Measurements from ENCODE around the gene CES2. TPM values are rescaled to one million over a fixed set of nuclear protein-coding genes. Genes with fewer than 3 reads are reported as not detected.

Gene CES2
- polyA plus RNA-seq, 3 donors, result 14.5 to 28.8 (median 26.5) TPM

DNA sequence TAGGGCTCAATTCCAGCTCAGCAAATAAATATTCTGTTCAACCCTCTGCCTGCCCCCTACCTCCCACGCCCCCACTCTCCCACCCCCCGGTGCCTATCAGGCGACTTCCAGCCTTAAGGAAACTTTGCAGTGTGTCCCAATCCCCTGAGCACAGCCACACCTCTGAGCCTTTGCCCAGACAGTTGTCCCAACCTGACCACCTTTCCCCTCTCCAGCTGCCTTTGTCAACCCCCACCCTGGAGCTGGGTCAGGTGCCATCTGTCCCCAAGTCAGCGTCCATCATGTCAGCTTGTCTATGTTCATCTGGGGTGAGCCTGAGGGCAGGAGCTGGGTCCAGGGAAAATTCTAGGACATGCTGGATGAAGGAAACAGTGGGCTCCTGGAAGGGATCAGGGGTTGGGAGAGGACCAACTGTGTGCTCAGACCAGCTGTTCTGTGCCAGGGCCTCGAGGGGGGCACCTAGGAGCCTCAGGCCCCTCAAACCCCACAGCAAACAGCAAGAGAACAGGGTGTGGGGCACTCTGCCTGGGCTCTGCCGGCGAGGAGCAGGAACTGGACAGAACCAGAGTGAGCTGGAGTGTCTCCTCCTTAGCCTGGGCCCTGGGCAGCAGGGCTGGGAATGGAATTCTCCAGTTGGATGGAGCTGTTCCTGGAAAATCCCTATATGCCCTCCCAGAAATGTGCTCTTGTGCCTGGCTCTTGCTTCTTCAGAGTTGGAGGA is 34.4 kb upstream of the CES2 start:
- no peak overlapping the region for H3K27ac ChIP-seq (ENCODE audit: low read depth, low read length)
- WGBS, 3 donors, result 48 to 56% (median 54%) methylated on average over 7 of the region's 7 CpGs

DNA sequence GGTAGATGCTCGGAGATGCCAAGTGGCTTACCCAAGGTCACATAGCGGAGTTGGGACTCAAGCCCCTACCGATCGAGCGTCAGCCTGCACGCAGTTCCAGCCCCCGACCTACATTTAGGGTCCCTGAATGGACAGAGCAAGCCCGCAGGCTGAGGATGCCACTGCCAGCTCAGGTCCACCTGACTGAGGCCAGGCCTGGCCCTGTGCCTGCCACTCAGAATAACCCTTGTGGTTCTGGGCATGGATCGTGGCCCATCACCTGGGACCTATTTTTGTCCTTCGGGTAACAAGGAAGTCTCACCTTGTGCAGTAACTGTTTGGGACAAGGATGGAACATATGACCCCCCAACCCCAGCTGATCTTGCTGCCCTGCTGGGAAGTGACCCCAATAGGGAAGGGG is 33.7 kb upstream of the CES2 start:
- WGBS, 3 donors, result 81 to 93% (median 90%) methylated on average over 10 of the region's 10 CpGs
- H3K27ac ChIP-seq (ENCODE audit: low read depth, low read length), result no peak overlapping the region

DNA sequence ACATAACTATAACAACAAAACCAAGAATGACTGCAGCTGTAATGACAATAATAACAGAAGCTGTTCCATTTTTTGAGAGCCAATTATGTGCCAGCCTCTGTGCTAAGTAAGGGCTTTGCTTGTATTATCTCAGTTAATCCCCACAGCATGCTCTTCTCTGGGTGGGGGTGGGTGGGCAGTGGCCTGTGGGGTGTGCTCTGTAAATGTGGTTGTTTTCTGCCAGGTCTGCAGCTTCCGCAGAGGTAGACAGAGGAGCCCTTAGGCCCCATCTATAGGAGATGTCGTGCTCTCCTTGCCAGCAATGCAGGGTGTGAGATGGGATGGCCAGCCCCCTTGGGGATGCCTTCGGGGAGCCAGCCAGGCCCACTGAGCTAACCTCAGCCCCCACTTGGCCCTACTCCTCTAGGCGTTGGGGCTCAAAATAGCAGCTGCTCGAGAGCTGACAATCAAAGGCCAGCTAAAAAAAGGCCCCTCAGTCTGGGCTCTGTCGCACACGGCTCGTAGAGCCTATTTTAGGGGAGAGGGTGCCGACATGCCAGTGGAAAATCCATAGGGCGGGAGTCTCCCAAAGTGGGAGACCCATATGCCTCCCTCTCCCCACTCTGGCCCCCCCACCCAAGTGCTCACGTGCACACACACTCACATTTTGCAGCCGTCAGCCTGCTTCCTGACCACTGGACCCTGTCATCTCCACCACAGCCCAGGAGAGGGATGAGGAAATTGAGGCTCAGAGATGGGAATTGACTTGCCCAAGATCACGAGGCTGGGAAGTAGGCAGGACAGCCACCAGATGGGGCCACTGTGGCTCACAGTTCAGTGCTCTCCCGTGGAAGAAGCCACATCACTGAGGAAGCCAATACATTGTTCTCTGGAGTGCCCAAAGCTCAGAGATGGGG is 32.4 kb upstream of the CES2 start:
- 66 to 91% (median 74%) methylated on average over 14 of the region's 14 CpGs for WGBS, 3 donors

DNA sequence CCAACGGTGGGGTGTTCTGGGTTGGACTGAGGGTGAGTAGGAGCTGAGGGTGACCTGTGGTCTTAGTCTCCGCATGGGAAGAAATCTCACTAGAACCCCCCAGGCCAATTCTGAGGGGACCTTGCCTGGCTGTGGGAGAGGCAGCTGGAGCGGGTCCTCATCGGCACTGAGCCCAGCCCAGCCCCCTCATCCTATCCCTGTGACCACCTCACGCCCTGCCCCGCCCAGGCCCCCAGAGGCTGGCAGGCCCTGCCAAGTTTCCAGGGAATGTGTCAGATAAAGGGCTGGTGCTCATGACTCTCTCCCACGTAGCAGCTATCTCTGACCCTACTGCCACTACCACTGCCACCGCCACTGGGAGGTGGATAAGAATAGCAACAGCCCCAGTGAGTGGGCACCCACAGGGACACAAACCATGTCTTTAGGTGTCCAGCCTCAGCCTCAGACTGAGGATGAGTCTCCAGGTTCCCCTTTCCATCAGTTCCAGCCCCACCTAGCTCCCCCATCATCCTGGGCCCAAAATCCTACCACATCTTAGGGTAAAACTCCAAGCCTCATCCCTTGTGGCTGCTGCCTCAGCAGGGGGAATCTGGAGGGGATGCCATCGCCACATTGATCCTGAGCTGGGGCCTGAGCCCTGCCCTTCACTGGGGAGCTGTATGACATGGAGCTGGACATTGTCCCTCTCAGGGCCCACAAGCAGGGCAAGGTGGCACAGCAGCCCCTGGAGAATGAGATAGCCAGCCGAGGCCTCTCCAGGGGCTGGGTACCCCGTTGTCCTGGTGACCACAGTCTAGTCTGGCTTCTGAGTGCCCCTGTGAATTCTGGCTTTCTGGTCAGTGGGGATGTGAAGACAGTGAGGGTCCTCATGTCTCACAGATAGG is 31.5 kb upstream of the CES2 start:
- WGBS, 3 donors, result 80 to 87% (median 81%) methylated on average over 11 of the region's 11 CpGs

More for the DNA sequence above, 32.4 kb upstream of the CES2 start:
- no peak overlapping the region for H3K27ac ChIP-seq (ENCODE audit: low read depth, low read length)

DNA sequence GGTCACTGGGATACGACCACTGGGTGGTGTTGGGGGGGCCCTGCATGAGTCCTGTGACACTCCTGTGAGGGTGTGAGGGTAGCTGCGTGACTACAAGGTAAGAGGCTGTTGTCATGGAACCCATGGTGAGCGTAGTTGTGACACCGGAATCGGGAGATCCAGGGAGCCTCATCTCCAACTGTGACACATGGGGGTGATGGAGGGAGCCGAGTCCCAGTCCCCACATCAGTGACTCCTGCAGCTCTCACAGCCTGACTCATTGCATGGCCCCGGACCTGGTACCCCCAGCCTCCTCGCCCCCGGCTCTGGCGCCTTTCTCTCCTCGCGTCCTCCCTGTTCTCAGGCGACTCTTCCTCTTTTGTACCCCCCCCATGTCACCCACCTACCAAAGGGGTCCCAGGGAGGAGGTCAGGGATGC is 30.9 kb upstream of the CES2 start:
- H3K27ac ChIP-seq (ENCODE audit: low read depth, low read length), result no peak overlapping the region
- 91 to 99% (median 94%) methylated on average over 13 of the region's 13 CpGs for WGBS, 3 donors

More for the DNA sequence above, 31.5 kb upstream of the CES2 start:
- H3K27ac ChIP-seq (ENCODE audit: low read depth, low read length), result no peak overlapping the region

DNA sequence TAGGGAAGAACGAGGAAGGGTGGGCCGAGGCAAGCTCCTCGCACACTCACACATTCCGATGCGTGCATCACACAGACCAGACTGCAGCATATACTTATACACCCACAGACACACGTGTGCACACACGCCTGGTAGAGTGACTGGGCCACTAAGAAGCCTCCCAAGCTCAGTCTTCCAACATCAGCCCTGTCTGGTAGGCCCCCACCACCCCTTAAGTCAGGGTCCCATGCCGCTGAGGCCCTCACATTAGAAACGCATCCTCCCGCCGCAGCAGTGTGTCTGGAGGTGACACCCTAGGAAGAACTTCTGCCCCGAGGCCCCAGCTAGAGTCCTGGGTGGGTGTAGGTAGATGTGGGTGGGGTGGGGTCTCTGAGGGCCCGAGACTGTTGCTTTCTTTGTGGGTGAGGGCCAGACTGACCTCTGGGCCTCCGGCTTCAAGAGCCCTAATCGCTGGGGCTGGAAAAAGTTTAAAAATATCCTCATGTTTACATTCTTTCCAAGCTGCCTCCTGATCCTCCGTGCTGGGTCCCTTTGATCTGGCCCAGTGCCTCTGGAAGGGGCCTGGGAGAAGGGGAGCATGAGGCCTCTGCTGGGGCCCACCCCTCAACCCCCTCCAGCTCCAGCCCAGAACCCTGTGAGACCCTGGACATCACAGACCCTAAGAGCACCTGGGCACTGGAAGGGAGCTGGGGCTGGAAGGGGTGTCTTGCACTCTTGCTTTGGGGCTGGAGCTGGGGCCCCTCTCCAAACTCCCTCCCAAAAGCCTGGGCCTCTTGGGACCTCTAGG is 30.3 kb upstream of the CES2 start:
- WGBS, 3 donors, result 61 to 76% (median 65%) methylated on average over 16 of the region's 16 CpGs
- no peak overlapping the region for H3K27ac ChIP-seq (ENCODE audit: low read depth, low read length)

DNA sequence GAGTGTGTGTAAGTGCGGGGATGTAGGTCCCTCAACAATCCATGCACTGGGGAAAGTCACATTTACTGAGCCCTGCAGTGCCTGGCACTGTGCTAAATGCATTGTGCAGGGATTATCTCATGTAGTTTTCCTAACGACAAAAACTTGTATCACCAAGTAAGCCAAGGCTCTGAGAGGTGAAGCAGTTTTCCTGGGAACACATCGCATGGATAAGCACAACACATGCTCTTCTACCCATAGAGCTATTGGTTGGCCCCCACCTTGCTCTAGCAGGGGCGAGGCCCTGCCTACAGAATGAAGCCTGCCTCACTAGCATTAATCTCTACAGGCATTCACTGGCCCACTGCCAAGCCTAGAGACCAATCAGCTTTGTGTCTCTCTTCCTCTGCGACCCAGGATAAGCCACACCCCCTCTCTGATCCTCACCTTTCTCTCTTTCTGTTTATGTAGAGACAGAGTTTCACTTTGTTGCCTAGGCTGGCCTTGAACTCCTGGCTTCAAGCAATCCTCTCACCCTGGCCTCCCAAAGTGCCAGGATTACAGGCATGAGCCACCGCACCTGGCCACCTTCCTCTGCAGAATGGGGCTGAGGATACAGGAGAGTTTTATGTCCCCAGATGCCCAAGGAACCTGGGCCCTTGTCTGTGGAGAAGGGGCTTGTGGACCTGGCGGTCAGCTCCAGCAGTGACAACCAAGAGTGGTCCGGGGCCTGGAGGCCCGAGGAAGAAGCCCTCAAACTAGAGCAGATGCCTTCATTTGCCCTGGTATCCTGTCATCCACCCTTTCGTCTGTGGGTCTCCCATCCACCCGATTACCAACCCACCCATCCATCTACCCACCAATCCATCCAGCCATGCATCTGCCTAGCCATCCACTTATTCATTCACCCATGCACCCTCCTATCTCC is 29.4 kb upstream of the CES2 start:
- H3K27ac ChIP-seq (ENCODE audit: low read depth, low read length), result no peak overlapping the region
- WGBS, 3 donors, result 63 to 82% (median 73%) methylated on average over 11 of the region's 11 CpGs

DNA sequence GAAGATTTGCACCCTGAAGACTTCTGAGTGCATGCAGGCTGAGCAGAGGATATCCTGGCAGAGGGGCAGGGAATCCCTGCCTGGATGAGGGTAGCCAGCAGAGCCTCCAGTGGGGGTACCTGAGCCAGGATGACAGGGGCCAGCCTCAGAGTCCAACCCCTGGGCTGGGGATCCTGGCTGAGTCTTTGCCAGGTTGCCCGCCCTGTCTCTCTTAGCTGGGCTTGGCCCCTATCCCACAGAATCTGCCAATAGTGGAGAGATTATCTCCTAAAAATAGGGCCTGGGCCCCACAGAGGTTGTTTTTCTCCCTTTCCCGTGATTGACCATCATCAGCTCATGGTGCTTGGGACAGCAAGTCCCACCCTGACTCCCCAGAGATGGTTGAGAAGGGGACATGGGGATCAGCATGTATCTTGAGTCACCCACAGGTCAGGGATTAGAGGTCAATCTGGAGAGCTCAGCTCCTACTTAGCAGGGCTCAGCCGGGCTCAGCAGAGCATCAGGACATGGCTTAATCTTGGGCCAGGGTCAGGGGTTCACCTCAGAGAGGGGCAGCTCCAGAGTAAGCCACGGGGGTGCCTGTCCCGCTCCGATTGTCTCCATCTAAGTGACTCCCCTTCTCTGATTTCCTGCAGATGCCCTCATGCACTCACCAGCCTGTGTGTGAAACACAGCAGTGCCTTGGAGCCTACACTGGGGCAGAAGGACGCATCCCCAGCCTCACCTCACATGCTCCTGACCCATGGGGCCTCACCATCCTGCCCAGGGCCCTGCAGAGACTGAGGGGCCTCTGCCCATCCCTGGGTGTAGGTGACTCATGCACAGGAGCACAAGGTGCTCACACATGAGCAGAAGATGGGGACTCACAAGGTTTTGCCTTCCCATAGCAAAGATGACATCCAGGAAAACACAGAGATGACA is 28.1 kb upstream of the CES2 start:
- WGBS, 3 donors, result 68 to 73% (median 70%) methylated on average over 7 of the region's 7 CpGs
- no peak overlapping the region for H3K27ac ChIP-seq (ENCODE audit: low read depth, low read length)

DNA sequence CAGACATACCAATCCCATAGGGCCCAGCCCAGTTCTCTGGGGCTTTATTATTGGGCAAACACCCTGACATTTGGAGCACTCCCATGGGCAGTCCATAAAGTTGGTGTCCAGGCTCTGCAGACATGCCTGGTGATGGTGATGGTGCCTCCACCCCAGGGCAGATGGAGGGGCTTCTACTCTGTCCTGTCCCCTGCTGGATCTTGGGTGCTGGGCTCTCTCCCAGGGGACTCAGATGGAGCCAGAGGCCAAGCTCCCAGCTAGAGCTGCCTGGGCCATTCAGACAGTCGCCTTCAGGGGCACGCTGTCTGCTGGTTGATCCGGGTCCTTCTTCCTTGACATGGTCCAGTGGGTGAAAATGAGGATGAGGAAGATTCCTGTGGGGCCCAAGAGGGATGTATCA is 27.2 kb upstream of the CES2 start:
- 92 to 93% (median 93%) methylated on average over 3 of the region's 3 CpGs for WGBS, 3 donors
- H3K27ac ChIP-seq (ENCODE audit: low read depth, low read length), result no peak overlapping the region

DNA sequence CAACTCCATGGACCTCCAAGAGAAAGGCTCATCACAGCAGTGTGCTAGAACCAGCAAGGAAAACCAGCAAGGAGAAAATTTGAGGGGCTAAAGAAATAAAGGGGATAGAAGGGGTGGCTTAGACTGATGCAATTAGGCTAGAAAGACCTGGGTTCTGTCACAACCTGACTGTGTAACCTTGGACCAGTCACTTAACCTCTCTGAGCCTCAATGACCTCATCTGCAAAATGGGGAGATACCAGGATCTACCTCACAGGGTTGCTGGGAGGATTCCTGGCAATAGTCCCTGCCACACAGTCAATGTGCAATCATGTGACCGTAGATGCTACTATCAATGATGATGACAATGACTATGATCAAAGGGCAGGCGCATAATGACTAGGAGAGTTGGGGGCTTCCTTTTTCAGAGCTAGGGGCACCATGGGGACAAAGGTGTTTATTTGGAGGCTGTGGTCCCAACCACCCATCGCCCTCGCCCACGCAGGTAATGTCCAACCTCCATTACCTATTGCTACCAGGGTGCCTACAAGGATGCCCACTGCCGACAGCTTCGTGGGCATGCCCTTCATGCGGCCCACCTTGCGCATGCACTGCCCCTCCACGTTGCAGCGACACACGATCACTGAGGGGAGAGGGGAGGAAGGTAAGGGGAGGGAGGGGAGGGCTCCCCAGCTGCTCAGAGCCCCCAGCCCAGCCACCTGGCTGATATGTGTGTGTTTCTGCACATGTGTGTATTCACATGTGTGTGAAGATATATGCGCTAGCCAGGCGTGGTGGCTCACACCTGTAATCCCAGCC is 26.4 kb upstream of the CES2 start:
- 89 to 93% (median 90%) methylated on average over 14 of the region's 14 CpGs for WGBS, 3 donors
- no peak overlapping the region for H3K27ac ChIP-seq (ENCODE audit: low read depth, low read length)

DNA sequence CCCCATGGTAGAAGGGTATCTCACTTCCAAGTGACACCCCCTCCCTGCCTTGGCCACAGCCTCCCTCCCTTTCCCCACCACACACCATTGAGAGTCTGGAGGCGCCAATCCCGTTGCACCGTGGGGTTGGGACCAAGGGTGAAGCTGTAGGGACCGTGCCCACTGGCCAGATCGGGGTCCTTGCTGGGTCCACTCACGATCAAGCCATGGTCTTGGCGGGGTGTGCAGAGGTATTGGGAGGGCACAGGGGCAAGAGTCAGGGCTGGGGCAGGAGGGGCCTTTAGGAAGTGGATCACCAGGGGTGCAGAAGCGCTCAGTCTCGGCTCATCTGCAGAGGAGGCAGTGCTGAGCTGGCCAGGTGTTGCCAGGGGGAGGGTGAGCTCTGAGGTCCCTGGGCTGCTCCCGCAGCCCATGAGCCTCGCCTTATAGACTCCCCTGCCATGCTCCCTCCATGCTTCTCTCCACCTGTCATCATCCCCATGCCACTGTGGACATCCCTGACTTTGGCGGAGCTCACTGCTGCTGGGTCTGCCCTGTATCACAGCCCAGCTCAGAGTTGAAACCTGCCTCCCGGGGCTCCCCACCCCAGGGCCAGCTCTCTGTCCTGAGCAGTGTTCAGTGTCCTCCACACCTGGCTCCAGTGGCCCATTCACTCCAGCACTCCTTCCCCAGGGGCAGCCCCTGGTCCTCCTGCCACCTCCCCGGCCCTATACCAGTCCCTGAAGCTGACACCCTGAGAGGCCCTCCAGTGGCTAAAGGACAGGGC is 25.0 kb upstream of the CES2 start:
- no peak overlapping the region for H3K27ac ChIP-seq (ENCODE audit: low read depth, low read length)
- 78 to 79% (median 79%) methylated on average over 14 of the region's 14 CpGs for WGBS, 3 donors

DNA sequence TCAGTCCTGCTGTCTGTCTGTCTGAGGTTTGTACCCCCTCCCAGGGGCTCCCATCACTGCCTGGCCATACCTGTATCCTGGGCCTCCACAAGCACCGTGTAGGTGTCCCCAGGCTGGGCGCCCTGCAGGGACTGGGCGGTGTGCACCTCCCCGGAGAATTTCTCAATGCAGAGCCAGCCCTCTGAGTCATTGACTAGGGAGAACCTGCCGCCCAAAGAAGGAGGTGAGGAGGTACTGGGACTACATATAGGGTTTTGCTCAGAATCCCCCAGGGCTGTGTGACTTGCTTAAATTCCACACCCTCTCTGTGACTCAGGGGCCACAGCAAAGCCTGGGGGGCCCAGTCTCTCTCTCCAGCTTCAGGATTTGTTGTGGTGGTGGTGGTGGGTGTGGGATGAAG is 24.2 kb upstream of the CES2 start:
- H3K27ac ChIP-seq (ENCODE audit: low read depth, low read length), result no peak overlapping the region
- WGBS, 3 donors, result 77 to 78% (median 78%) methylated on average over 5 of the region's 5 CpGs

DNA sequence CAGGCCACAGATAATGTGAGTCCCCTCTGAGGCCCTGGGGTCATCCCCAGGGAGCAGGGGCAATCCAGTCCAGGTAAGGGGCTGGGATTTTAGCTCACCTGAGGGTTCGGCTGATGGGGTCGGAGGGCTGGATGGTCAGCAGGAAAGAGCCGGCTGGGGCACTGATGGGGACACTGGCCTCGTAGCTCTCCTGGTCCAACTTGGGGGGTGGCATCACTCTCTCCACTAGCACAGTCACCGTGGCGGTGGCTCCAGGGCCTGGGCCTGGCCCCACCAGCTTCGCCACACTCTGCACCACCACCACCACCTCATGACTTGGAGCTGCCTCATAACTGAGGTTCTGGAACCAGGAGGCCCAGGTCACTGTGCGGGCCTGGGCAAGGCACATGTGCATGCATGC is 23.5 kb upstream of the CES2 start:
- 86 to 93% (median 91%) methylated on average over 8 of the region's 8 CpGs for WGBS, 3 donors

DNA sequence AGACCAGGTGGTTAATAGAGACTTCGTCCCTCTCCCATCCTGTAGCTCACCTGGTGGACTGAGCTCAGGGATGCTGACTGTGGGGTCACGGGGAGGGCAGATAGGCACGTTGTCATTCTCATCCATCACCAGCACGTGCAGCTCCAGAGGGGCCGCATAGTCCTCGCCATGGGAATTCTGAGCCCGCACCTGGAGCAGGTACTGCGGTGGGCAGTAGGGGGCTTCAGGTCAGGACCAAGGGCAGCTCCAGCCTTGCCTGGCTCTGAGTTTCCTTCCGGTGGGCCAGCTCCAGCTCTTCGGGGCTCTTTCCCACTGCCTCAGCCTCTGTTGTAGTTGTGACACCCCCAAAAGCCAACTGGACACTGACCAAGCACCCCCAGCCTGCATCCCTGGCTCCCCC is 22.2 kb upstream of the CES2 start:
- WGBS, 3 donors, result 48 to 49% (median 48%) methylated on average over 10 of the region's 10 CpGs
- no peak overlapping the region for H3K27ac ChIP-seq (ENCODE audit: low read depth, low read length)

More for the DNA sequence above, 23.5 kb upstream of the CES2 start:
- H3K27ac ChIP-seq (ENCODE audit: low read depth, low read length), result no peak overlapping the region

DNA sequence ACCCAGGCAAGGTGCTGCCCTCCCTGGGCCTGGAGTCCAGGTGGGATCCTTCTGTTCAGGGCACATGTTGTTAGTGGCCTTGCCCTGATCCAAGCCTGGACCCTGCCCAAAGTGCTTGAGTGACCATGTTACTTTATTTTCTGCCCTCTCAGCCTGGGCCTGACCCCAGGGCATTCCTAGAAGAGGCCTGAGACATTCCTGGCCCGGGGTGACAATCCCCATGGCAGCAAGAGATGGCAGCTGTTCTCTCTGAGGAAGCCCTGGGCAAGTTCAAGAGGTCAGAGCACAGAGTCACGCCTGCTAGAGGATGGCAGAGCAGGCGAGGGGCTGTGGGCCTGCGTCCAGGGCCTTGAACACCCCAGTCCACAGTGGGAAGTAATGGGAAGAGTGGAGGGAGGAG is 21.6 kb upstream of the CES2 start:
- 76 to 88% (median 78%) methylated on average over 4 of the region's 4 CpGs for WGBS, 3 donors

More for the DNA sequence above, 21.6 kb upstream of the CES2 start:
- H3K27ac ChIP-seq (ENCODE audit: low read depth, low read length), result no peak overlapping the region
